Urothelium cell line (cell line): ENCODE measurements around the gene TRAF5.

Source experiments
- DNase-seq: peaks from one replicate; pipeline ENCODE4 v3.0.0; 2011; ENCODE audit warnings: low spot score, mixed read lengths
- FAIRE-seq: peaks from 2 replicates; lab custom pipeline; 2011; peaks lifted over from hg19 to GRCh38; lab: Jason Lieb, UNC

The TRAF5 gene

GRCh38 chr1:211416628-211417323 is 90.1 kb downstream of the TRAF5 start:
- DNase-seq (peak; percentile 41), FAIRE-seq (peak; percentile 74)

DNA sequence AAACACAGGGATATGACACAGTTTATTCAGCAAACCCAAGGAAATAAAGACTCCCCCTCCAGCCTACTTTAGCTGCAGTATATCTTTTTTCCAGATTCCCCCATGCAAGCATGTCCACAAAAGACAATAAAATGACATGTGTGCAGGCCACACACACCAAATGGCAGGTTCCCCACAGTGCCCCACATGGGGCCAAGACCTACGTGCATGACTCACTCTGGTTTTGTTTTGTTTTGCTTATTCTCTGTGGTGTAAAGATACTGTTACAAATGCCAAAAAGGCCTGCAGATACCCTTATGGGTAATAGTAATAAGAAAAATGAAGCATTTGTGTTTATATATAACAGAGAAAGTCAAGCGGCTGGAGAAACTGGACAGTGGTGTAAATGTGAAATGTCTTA is 93.8 kb downstream of the TRAF5 start:
- peak; percentile 7 for DNase-seq
- no peak for FAIRE-seq

GRCh38 chr1:211420845-211421454 is 94.3 kb downstream of the TRAF5 start:
- no peak for FAIRE-seq
- DNase-seq = no peak

DNA sequence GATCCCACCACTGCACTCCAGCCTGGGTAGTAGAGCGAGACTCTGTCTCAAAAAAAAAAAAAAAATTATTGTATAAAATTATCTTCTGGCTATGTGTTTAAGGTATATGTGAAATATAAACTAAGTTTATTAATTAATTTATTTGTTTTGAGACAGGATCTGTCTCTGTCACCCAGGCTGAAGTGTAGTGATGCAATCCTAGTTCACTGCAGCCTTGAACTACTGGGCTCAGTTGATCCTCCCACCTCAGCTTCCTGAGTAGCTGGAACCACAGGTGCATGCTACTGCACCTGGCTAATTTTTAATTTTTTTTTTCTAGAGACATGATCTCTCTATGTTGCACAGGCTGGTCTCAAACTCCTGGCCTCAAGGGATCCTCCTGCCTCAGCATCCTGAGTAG is 97.4 kb downstream of the TRAF5 start:
- DNase-seq = no peak
- no peak for FAIRE-seq
